ENCODE results near the gene IL18RAP.
A peak's percentile ranks its signal among the peaks of the same experiment; 100 is the strongest.

The IL18RAP gene

DNA sequence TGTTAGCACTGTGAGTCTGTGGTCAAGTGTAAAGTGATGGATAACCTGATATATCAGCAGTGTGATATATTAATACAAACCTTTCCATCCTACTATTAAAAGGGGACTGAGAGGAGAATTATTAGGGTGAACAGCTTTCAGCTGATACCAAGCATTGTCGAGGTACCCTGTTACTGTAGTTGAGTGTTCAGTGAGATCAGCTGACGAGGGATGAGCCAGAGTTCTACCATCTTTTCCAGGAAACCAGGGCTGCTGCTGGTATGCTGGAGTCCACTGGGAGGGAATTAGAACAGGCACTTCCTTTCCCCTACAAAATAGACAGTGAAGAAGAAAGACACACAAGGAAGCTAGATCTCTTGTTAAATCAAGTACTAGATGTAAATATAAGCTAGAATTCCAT lies 408 bp downstream of the IL18RAP start:
- no peak for DNase-seq

DNA sequence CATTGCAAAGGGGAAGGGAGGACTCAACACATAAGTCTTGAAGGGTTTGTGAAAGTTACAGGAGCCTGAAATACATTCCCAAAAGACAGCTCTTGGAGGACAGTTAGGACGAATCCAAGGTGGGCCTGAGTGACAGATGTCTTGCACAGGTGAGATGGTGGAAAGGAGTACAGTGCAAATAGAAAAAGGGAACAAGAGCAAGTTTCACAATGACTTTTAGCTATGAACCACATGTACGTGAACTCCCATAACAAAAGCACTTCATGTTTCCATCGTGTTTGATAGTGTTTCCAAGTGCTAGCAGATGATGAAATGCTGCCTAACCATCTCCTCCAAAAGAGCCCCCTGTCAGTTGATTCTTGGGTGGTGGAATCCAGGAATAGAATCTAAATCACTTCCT lies 1.8 kb downstream of the IL18RAP start:
- DNase-seq: peak in 2 of 4 experiments; percentile 23 to 27

DNA sequence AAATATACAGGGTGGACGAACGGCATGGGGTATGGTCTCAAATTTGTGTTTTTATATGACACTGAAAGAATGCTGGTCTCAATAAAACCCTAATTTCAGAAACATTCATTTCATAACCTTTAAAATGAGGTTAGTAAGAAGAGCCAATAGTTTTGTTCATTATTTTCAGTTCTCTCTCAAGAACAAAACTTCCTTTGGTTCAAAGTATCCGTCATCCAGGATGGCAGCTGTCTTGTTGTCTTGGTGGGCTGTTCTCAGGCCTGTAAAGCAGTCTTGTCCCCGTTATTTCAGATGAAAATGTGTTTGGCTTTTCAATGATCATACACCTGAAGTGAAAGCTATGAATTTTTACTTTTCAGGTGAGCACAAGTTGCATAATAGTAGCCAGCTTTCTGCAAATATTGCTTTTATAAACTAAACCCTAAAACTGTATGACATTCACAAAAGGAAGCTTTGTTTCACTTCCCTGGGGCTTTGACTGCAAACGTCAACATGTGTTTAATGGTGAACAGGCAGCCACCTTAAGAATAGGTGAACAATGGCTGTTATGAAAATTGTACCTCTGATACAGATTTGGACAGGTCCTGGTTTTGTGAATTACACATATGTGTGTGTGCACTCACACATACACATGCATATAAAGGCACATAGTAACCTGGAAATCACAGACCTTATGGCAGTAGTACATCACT lies 2.6 kb downstream of the IL18RAP start:
- DNase-seq: no peak

DNA sequence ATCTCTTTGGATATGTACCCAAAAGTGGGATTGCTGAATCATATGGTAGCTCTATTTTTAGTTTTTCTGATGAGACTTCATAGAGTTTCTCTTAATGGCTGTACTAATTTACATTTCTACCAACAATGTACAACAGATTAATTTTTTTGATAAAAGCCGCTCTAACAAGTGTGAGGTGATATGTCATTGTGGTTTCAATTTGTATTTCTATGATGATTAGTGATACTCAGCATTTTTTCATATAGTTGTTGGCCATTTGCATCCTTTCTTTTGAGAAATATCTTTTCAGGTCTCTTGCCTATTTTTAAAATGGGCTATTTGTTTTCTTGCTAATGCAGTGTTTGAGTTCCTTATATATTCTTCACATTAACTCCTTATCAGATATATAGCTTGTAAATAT lies 4.3 kb downstream of the IL18RAP start:
- DNase-seq: no peak

DNA sequence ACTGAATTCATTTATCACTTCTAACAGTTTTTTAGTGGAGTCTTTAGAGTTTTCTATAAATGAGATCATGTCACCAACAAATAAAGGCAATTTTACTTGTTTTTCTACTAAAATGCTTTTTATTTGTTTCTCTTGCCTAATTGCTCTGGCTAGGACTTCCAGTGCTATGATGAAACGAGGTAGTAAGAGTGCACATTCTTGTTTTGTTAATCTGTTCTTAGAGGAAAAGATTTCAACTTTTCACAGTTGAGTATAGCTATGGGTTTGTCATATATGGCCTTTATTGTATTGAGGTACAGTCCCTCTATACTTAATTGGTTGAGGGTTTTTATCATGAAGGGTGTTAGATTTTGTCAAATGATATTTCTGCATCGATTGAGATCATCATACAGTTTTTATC lies 5.6 kb downstream of the IL18RAP start:
- DNase-seq: no peak

DNA sequence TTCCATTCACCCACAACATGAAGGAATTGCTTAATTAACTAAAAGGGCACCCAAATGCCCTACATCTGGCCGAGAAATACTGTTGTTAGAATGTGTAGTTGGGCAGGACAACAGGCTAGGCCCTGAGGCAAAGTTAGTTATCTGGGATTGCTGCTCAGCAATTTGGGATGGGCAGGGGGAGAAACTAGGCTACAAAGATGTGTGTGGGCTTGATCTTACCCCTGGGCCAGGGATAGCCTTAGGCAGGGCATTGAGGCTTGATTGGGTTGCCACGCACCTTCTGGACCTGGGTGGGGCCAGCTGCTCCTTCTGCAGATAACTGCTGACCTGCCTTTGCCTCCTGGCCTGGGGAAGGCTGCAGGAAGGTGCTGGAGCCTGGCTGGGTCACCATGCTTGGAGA lies 9.4 kb downstream of the IL18RAP start:
- DNase-seq: no peak

DNA sequence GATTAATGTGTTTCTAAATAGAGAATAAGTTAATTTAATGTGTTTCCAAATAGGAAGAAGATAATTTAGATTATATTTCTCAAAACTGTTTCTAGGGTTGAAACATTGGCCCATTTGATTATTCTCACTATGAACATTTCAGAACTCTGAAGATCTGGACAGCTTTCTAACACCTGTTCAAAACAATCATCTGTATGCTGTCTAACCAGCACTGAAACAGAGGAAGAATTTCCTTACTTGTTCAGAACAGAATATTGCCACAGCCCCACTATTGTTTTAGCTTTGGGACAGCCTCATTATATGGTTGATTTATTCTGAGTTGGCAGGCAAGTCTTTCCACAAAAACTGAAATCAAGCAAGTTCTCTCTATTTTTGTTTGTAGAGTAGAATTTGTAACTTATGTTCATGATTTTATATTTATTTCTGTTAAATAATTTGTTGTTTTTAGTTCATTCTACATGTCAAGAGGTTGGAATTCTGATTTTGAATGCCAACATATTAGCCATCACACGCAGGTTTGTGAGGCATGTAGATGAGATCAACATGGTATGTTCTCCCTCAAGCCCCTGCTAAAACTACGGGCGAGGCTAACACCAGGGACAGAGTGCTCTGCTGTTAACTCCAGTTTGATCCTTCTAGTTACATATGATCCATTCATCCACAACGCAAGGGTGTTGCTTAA lies 11.2 kb downstream of the IL18RAP start:
- DNase-seq: no peak

DNA sequence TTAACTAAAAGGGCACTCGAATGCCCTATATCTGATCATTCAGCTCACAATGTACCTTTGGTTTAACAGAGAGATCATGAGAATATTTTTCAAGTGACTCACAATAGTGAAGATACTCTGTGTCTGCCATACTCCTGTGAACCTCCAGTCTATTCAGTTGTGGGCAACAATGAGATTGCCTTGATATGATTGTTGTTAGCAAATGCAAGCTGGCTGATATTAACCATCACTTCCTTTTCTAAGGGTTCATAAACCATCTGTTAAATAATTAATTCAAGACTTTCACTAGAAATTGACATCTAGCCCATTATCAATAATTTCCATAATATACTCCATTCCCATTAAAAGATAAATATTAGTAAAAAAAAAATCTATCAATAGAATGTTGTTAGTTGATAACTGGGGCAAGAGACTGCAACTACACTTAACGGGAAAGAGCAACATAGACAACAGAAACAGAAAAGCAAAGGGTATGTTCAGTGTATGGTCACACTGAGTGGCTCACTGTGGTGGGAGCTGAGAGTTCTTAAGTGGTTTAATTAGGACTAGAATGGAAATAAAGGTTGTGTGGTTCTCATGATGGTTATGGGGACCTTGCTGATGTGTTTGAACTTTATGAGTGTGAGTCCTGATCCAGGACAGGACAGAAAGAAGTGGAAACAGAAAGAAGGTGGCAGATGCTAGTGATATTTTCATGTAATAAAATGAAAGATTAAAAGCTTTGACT lies 11.9 kb downstream of the IL18RAP start:
- no peak for DNase-seq

DNA sequence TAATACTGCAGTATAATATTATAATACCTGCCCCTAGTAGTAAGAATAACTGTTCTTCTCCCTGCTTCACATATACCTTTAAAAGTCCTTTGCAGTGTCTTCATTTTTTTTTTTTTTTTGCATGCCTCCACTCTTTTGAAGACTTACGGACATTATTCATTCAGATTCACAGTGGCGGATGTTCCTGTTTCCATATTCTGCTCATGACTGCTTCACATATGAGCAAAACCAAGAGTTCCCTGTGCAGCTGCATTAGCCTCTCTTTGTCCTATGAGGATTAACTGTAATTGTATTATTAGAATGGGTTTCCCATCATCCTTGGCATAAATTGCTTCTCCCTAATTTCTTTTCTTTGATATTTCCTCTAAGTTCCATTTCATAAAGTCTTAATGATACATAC lies 12.8 kb downstream of the IL18RAP start:
- DNase-seq: peak; percentile 11 to 58 (median 38)

DNA sequence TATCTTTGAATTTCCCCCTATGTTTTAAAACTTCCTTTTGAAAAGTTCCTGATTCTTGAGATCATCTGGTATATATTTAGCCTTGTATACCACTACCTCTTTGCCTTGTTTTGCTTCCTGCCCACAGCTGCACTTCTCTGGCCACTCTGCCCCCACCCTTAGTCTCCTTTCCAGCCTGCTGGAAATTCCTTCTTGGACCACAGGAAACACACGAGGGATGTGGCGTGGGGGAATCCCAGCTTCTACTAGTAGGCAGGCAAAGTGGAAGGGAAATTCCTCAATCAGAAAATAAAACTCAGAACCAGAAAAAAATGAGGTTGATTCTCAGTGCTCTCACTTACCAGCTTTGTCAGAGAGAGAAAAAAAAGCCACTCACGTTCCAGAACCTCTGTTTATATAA lies 13.4 kb downstream of the IL18RAP start:
- peak; percentile 15 to 59 (median 38) for DNase-seq

DNA sequence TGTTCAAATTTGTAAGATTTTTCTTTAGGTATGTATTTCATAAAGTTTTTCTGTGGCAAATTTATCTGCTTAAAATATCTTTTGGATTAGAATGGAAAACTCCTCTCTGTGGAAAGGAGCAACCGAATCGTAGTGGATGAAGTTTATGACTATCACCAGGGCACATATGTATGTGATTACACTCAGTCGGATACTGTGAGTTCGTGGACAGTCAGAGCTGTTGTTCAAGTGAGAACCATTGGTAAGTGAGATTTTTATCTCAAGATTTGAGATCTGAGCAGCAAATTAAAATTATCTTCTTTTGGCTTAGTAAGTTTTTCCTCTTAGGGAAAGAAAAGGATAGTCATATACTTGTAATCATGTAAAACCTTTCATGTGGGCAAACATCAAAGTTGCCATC lies 14.2 kb downstream of the IL18RAP start:
- DNase-seq: no peak

DNA sequence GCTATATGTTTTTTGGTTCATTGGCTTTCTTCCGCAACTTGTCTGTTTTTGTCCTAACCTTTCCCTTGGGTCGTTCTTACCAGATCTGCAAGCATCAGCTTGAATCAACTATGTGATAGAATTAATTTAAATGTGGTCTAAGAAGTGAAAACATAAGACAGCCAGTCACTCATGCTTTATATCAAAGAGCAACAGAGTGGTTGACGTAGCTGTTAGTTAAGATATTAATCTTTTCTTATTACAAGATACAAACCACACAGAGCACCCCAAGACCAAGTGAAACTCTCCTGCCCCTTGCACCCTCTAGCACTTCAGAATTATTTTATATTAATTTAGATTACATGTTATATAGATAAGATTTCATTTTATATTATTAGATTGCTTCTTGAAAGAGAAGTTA lies 15.2 kb downstream of the IL18RAP start:
- DNase-seq: no peak

DNA sequence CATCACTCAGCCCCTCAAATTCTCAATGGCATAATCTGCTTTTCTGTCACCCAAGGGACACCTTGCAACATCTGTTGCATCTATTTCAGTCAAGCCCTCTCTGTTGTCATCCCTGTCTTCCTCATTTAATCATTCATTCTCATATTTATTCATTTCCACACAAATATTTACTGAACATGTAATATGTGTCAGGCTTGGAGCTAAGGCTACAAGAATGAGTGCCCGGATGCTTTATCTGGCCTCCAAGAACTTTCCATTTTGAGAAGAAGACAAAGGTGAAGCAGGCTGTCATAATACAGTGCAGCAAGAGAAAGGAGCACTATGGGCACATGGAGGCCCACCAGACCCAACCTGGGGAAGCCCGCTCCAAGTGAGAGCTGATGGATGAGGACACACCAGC lies 15.6 kb downstream of the IL18RAP start:
- no peak for DNase-seq

DNA sequence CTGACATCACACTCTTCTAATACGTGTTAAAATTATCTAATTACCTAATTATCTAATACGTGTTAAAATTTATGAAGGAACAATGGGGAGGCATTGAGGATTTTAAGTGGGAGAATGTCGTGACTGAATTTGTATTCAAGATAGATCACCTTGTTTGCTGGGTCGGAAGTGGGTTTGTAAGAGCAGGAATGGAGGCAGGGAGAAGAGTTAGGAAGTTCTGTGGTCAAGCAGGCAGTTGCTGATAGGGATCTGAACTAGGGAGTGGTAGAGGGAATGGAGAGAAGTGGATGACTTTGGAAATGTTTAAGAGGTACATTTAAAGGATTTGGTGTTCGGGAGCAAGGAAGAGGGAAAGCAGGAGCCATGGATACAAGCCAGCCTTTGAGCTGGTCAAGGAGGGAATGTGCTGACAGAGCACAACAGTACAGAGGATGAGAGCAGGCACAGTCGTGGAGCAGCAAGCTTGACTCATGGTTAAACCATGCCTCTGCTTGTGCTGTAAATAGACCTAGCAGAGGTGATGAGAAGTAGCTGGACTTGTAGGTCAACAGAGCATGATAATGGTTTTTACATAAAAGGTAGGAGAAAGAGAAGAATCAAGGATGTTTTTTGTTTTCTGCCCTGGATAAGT lies 16.2 kb downstream of the IL18RAP start:
- no peak for DNase-seq

DNA sequence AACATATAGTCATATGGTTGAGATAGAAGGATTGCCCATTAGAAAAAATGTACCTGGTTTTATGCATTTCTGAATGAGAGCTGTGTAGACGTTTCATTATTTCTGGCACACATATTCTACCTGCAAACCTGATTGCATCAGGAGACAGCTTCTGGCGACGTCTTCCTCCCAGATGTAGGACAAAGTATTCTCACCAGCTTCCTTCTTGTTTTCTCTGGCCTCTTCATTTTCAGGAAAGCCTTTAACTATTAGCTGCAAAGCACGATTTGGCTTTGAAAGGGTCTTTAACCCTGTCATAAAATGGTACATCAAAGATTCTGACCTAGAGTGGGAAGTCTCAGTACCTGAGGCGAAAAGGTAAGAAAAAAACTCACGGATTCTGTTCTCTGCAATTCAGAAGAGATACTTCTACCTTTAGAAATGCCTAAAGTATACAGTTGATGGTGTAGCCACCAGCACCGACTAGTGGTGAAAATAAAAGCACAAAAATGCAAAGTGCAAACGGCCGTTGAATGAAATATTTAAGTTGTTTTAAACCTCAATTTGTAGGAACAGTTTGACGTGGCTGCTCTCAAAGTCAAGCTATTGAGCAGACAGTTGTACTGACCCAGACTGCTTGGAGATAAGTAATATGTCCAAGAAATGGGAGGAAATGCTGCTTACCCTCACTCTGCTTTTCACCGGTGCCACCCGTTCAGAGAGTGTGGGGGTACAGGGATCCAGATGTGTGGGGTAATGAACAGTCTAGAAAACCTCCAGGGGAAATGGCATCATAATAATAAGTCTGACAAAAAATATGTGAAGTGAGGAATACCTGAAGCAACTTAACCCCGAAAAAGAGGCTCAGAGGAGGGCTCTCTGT lies 20.2 kb downstream of the IL18RAP start:
- peak; percentile 46 to 72 (median 63) for DNase-seq

DNA sequence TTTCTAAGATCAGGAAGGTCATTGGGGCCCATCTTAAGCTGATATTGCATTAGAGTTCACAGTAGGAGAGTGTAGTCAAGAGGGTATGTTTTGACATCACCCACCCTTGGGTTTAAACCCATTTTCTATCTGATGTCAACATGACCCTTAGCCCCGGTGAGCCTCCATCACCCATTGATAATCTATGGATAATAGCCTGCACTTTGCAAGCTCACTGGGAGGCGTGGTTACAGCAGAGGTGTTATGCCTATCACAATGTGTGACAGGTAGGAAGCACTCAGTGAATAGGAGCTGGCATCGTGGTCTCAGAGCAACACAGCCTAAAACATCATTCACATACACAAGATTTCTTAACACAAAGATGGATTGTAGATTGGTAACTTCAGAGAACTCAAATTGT lies 21.3 kb downstream of the IL18RAP start:
- DNase-seq: no peak

DNA sequence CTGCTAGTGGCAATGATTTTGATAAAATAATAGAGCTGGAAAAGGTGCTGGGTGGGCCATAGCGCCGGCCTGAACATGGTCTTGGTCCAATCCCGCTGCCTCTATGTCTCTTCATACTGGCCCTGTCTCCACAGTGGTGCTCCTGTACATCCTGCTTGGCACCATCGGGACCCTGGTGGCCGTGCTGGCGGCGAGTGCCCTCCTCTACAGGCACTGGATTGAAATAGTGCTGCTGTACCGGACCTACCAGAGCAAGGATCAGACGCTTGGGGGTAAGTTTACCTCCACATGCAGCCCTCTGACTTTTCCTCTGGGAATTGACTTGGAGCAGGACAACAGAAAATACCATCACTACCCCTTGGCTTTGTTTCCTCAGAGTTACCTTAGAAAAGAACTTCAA lies 24.0 kb downstream of the IL18RAP start:
- DNase-seq: no peak

DNA sequence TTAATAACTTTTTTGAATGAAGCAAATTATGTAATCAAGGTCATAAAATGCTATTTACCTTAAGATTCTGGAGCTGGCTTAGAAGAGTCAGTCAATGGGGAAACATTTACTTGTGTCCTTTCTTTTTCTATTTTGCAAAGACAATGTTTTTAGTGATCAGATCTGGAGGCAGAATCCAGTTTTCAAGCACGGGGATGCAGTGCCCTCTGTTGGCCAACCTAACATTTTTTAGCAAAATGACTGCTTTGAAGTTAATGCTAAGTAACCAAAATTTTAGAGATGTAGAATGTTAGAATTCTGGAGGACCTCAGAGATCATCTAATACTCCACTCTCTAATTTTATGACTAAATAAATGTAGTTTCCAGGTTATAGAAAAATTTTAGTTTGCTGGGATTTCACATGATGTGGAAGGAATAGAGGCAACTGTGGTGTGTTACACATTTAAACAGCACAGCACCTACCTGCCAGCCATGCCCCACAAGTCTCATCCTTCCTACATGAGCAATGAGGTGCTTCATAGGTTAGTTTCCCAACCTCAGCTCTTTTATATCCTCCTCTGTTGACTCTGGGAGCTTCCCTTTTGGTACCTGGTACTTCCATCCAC lies 26.5 kb downstream of the IL18RAP start:
- peak; percentile 61 to 74 (median 71) for DNase-seq

DNA sequence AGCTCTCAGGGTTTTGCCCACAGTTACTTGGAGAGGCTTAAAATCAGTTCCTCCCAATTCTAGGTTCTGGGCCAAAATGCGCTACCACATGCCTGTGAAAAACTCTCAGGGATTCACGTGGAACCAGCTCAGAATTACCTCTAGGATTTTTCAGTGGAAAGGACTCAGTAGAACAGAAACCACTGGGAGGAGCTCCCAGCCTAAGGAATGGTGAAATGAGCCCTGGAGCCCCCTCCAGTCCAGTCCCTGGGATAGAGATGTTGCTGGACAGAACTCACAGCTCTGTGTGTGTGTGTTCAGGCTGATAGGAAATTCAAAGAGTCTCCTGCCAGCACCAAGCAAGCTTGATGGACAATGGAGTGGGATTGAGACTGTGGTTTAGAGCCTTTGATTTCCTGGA lies 29.0 kb downstream of the IL18RAP start:
- DNase-seq: no peak

DNA sequence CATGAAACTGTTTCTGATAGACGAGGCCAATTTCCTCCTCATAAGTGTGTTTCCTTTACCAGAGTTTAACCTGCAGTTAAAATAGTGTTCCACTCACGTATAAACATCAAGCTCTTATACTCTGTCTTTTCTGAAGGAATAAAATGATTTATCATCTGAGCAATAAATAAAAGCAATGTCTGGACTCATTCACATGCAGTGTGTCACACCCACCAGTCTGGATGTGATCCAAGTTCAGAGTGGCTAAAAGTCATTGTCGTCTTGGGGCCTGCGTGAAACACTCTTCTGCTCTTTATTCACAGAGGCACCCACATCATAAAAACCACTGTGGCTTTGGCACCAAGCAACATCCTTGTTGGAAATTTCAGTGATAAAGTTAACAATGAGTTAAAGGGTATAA lies 30.5 kb downstream of the IL18RAP start:
- DNase-seq: no peak

DNA sequence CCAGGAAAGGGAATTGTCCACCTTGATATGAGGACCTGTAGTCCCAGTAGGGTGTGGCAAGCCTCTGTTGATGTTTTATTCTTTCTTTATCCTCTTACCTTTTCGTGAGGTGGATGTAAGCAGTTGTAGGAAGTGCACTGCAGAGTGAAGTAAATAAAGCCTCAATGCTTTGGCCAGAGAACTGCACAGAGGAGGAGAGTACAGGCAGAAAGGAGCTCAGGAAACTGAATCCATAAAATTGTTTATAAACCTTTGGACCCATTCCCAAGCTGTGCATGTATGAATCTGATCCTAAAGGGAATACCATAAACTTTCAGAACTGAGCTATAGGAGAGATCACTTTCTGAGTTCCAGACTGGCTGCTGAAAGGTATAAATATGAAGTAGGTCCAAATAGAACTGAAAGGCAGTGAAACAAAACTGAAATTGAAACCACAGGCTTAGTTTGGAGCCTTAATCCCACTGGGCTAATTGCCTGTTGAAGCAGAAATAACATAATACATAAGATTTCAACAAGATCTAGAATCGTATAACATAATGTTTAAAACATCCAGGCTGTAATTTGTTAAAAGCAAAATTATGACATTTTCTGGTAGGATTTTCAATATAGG lies 32.2 kb downstream of the IL18RAP start:
- DNase-seq: no peak

DNA sequence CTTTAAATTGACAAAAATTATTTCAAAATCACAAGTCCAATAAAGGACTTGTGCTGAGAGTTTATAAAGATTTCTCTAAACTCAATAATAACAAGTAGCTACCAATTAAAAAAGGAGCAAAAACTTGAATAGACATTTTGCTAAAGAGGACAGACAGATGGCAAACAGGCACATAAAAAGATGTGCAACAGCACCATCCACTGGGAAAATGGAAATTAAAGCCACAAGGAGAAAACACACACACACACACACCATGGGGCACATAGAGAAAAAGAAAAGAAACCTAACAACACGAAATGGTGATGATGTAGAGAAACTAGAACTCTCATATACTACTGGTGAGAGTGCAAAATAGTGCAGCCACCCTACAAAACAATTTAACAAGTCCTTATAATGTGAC lies 37.5 kb downstream of the IL18RAP start:
- DNase-seq: no peak

Measured in suppressor macrophage (primary cell).